Gastroesophageal sphincter (tissue), 4 donors: ENCODE data around the gene RAMP1. TPM values are rescaled to one million over a fixed set of nuclear protein-coding genes. Genes with fewer than 3 reads are reported as not detected.

Experiments used
- ATAC-seq: fragments of 150-250 bp; one replicate; pipeline ENCODE4 v1.9.1; 2016; ENCODE audit warnings: mild to moderate bottlenecking, moderate library complexity
- H3K27ac ChIP-seq, 4 donors: fragments of 200-600 bp; sonication (generic) in 3 of 4; 1 replicate in 3 of 4; 2 replicates in 1 of 4; pipeline ENCODE4 v1.5.1; 2016 to 2019
- H3K27me3 ChIP-seq: fragments of 200-600 bp; sonication (generic); one replicate; pipeline ENCODE4 v1.5.1; 2019
- H3K36me3 ChIP-seq, 2 donors: fragments of 200-600 bp; sonication (generic); one replicate each; pipeline ENCODE4 v1.5.1; 2019; ENCODE audit warnings: control low read depth in 1 of 2
- H3K4me1 ChIP-seq, 3 donors: fragments of 200-600 bp; sonication (generic); 1 replicate in 2 of 3; 2 replicates in 1 of 3; pipeline ENCODE4 v1.5.1; 2016 to 2019; ENCODE audit warnings: control low read depth in 2 of 3
- H3K4me3 ChIP-seq, 2 donors: fragments of 200-600 bp; sonication (generic); one replicate each; pipeline ENCODE4 v1.5.1; 2019; ENCODE audit warnings: mild to moderate bottlenecking in 1 of 2, moderate library complexity in 1 of 2
- H3K9me3 ChIP-seq, 3 donors: fragments of 200-600 bp; sonication (generic); one replicate each; pipeline ENCODE4 v1.5.1; 2017 to 2019; ENCODE audit warnings: control low read depth in 2 of 3
- CTCF ChIP-seq, 4 experiments: fragments of 200-600 bp in 2 of 4; fragments of 450-650 bp in 2 of 4; sonication (generic) in 1 of 4; IDR thresholded peaks; one replicate each; pipeline ENCODE4 v1.5.1; 2017 to 2019; ENCODE audit warnings: antibody characterized with exemption in 4 of 4, mild to moderate bottlenecking in 2 of 4, moderate library complexity in 2 of 4
- EP300 ChIP-seq: sonication (generic); formaldehyde crosslinking; IDR thresholded peaks from one replicate; pipeline ENCODE4 v1.6.1; 2017; ENCODE audit warnings: antibody characterized with exemption, mild to moderate bottlenecking
- POLR2A ChIP-seq, 2 donors: fragments of 450-650 bp; IDR thresholded peaks; one replicate each; pipeline ENCODE4 v1.6.1; 2017; ENCODE audit warnings: antibody characterized with exemption in 2 of 2, mild to moderate bottlenecking in 2 of 2, moderate library complexity in 1 of 2
- POLR2AphosphoS5 ChIP-seq: sonication (generic); formaldehyde crosslinking; IDR thresholded peaks from one replicate; pipeline ENCODE4 v1.6.1; 2017; ENCODE audit warnings: antibody characterized with exemption
- WGBS, 2 donors: methylation state at CpG; one replicate each; pipeline ENCODE4 v1.1.5; 2018; ENCODE audit warnings: low coverage in 1 of 2; 5-methylcytosine and 5-hydroxymethylcytosine counted together
- total RNA-seq, 4 donors: library from RNA; depleted of rRNA; stranded (reverse); fragments of >200 nt; gene quantifications; one replicate each; pipeline ENCODE4 v1.1.0, GENCODE V29; 2016

Gene RAMP1
- total RNA-seq, 4 donors from 2014 or later, result 213 to 355 (median 286) TPM

GRCh38 chr2:237940828-237941227 lies 81.4 kb downstream of the RAMP1 start:
- H3K4me3 ChIP-seq, result no peak overlapping the region
- no peaks in the 10 kb centered on the region for H3K36me3 ChIP-seq
- no peaks in the 10 kb centered on the region for H3K27me3 ChIP-seq
- no peak overlapping the region for H3K27ac ChIP-seq
- H3K9me3 ChIP-seq, result peaks cover 0 to 6% (median 0%) of the 10 kb centered on the region in 3 donors
- no peaks in the 10 kb centered on the region for H3K4me1 ChIP-seq
- TF ChIP-seq POLR2A (IDR thresholded peaks at IDR 0.05), result no peak
- TF ChIP-seq EP300, result no peak
- no peak for TF ChIP-seq CTCF (IDR thresholded peaks at IDR 0.05)
- no peak for TF ChIP-seq POLR2AphosphoS5
- no peak for ATAC-seq

GRCh38 chr2:237941239-237941638 lies 81.8 kb downstream of the RAMP1 start:
- no peak overlapping the region for H3K27ac ChIP-seq
- peaks cover 0 to 6% (median 0%) of the 10 kb centered on the region in 3 donors for H3K9me3 ChIP-seq
- no peaks in the 10 kb centered on the region for H3K36me3 ChIP-seq
- no peaks in the 10 kb centered on the region for H3K4me1 ChIP-seq
- no peak overlapping the region for H3K4me3 ChIP-seq
- 61 to 100% methylated on average over 2 of the region's 2 CpGs for WGBS, 2 donors
- no peaks in the 10 kb centered on the region for H3K27me3 ChIP-seq
- no peak for TF ChIP-seq POLR2AphosphoS5
- no peak for TF ChIP-seq POLR2A (IDR thresholded peaks at IDR 0.05)
- TF ChIP-seq EP300, result no peak
- TF ChIP-seq CTCF (IDR thresholded peaks at IDR 0.05), result no peak
- no peak for ATAC-seq

- Histone ChIP-seq H3K27me3 (no peaks in the 10 kb centered on the region), H3K36me3 (no peaks in the 10 kb centered on the region), H3K4me3 (no peak overlapping the region), H3K4me1 (no peaks in the 10 kb centered on the region), H3K9me3 (peaks cover 0 to 6% (median 0%) of the 10 kb centered on the region in 3 donors), H3K27ac (no peak overlapping the region)
- WGBS, 2 donors, result 43 to 60% methylated on average over 1 of the region's 3 CpGs
- no peak for ATAC-seq
- TF ChIP-seq POLR2AphosphoS5 (no peak), POLR2A (IDR thresholded peaks at IDR 0.05) (no peak), CTCF (IDR thresholded peaks at IDR 0.05) (no peak), EP300 (no peak)
Measured at GRCh38 chr2:237942513-237942899, 83.1 kb downstream of the RAMP1 start.

GRCh38 chr2:237943395-237944094 lies 84.1 kb downstream of the RAMP1 start:
- Histone ChIP-seq H3K9me3 (peaks cover 0 to 6% (median 0%) of the 10 kb centered on the region in 3 donors), H3K27me3 (peaks cover 2% of the 10 kb centered on the region), H3K27ac (no peak overlapping the region), H3K4me3 (no peak overlapping the region), H3K4me1 (no peaks in the 10 kb centered on the region), H3K36me3 (no peaks in the 10 kb centered on the region)
- no CpG with 5 or more reads among the region's 7 CpGs for whole genome bisulfite sequencing, 2 donors
- TF ChIP-seq POLR2AphosphoS5 (no peak), POLR2A (IDR thresholded peaks at IDR 0.05) (no peak), CTCF (IDR thresholded peaks at IDR 0.05) (no peak), EP300 (no peak)
- ATAC-seq, result no peak

GRCh38 chr2:237944302-237944701 lies 84.9 kb downstream of the RAMP1 start:
- Histone ChIP-seq H3K9me3 (peaks cover 0 to 6% (median 0%) of the 10 kb centered on the region in 3 donors), H3K27me3 (peaks cover 4% of the 10 kb centered on the region), H3K36me3 (no peaks in the 10 kb centered on the region), H3K27ac (no peak overlapping the region), H3K4me3 (no peak overlapping the region), H3K4me1 (no peaks in the 10 kb centered on the region)
- no peak for ATAC-seq
- TF ChIP-seq EP300 (no peak), POLR2AphosphoS5 (no peak), CTCF (IDR thresholded peaks at IDR 0.05) (no peak), POLR2A (IDR thresholded peaks at IDR 0.05) (no peak)
- 92 to 100% methylated on average over 1 to 2 of the region's 4 CpGs for WGBS, 2 donors
